Stomach (tissue), 4 donors: ENCODE measurements around the gene TTC39C.

Experiments used
- CTCF ChIP-seq, 7 experiments: fragments of 450-650 bp in 4 of 7; fragments of 200-600 bp in 3 of 7; sonication (generic) in 3 of 7; IDR thresholded peaks; one replicate each; pipeline ENCODE4 v1.5.1; 2016 to 2019; ENCODE audit warnings: antibody characterized with exemption in 7 of 7, control low read depth in 2 of 7, mild to moderate bottlenecking in 1 of 7
- EP300 ChIP-seq: sonication (generic); formaldehyde crosslinking; IDR thresholded peaks from one replicate; pipeline ENCODE4 v1.6.1; 2017; ENCODE audit warnings: antibody characterized with exemption
- POLR2AphosphoS5 ChIP-seq, 3 donors: sonication (generic); formaldehyde crosslinking; IDR thresholded peaks; one replicate each; pipeline ENCODE4 v1.6.1; 2016; ENCODE audit warnings: antibody characterized with exemption in 3 of 3

GRCh38 chr18:24052053-24052452, 37.5 kb downstream of the TTC39C start:
- TF ChIP-seq POLR2AphosphoS5 (IDR thresholded peaks at IDR 0.05) (no peak), CTCF (IDR thresholded peaks at IDR 0.05) (no peak), EP300 (no peak)
